ENCODE data around the gene GLIPR2.

The GLIPR2 gene

GRCh38 chr9:36136272-36136893, at the start of gene GLIPR2:
Gene GLIPR2, plus strand, starts transcription at chr9:36136733. Its CDS starts 46 bp downstream, at chr9:36136779.
- ChIA-PET CTCF (interaction anchor here (0.7 to 7.0 kb wide), 8 partner anchors 12 to 142 kb away, joined by 3 to 55 read pairs (median 3); partner anchors contain the start of gene CLTA), POLR2A (interaction anchor here (1.0 to 2.2 kb wide), 7 partner anchors 9 to 55 kb away, joined by 4 to 18 read pairs (median 7); partner anchors contain the start of gene CLTA)
- Histone ChIP-seq H3K27ac (ENCODE audit: extremely low read depth, low read depth, low read length) (peak within 1 kb of the TSS; percentile 56; the same call in 1 of the 2 replicates), H3K36me3 (ENCODE audit: control insufficient read depth in 2 of 2, insufficient read depth in 1 of 2, low read length in 2 of 2) (no peaks in the 10 kb centered on the region), H3K9me3 (ENCODE audit: control insufficient read depth, insufficient read depth, low read depth, low read length) (no peaks in the 10 kb centered on the region), H3K4me3 (ENCODE audit: low read depth, low read length) (peak within 1 kb of the TSS; percentile 62), H3K4me1 (ENCODE audit: control insufficient read depth, insufficient read depth, low read length) (no peaks in the 10 kb centered on the region)
- TF ChIP-seq ZNF248 (tag by site-specific recombination; IDR thresholded peaks at IDR 0.05) (no peak), ZNF394 (tag by site-specific recombination; IDR thresholded peaks at IDR 0.05; ENCODE audit: borderline replicate concordance) (no peak), ZBTB26 (tag by site-specific recombination; optimal IDR thresholded peaks at IDR 0.05) (peak; percentile 60), ZNF146 (tag by site-specific recombination; IDR thresholded peaks at IDR 0.05) (no peak), ZNF654 (tag by site-specific recombination; IDR thresholded peaks at IDR 0.05; ENCODE audit: low read depth) (no peak), GLIS2 (tag by site-specific recombination; IDR thresholded peaks at IDR 0.05) (peak; percentile 44; the same call in 1 of the 2 replicates), KLF9 (tag by site-specific recombination; IDR thresholded peaks at IDR 0.05; ENCODE audit: low read depth) (peak; percentile 52; the same call in 1 of the 2 replicates), PRDM10 (tag by site-specific recombination; IDR thresholded peaks at IDR 0.05) (peak; percentile 19; the same call in 1 of the 2 replicates), ZNF423 (tag by site-specific recombination; IDR thresholded peaks at IDR 0.05) (peak; percentile 70; the same call in 1 of the 2 replicates), KLF10 (tag by site-specific recombination; IDR thresholded peaks at IDR 0.05) (peak; percentile 45; the same call in 1 of the 2 replicates), PRDM1 (tag by site-specific recombination; IDR thresholded peaks at IDR 0.05) (no peak), ZNF677 (tag by site-specific recombination; IDR thresholded peaks at IDR 0.05) (no peak), ZBTB8A (tag by site-specific recombination; IDR thresholded peaks at IDR 0.05) (peak; percentile 84), ZBTB20 (tag by site-specific recombination; IDR thresholded peaks at IDR 0.05) (peak; percentile 19; the same call in 1 of the 2 replicates), PBX3 (CRISPR knock-in tag; IDR thresholded peaks at IDR 0.05) (0 out of 2 replicates have a peak, but pooled peaks have one; percentile 52), GLIS1 (tag by site-specific recombination; IDR thresholded peaks at IDR 0.05) (peak; percentile 91), ZNF274 (IDR thresholded peaks at IDR 0.05; ENCODE audit: low read length) (no peak), ZNF274 (tag by site-specific recombination; IDR thresholded peaks at IDR 0.05; ENCODE audit: borderline replicate concordance) (no peak), PRDM6 (tag by site-specific recombination; IDR thresholded peaks at IDR 0.05) (no peak), SCRT1 (tag by site-specific recombination; IDR thresholded peaks at IDR 0.05; ENCODE audit: borderline replicate concordance) (no peak), CTCF (tag by site-specific recombination; IDR thresholded peaks at IDR 0.05) (peak; percentile 40; the same call in 1 of the 2 replicates), ZIC2 (tag by site-specific recombination; IDR thresholded peaks at IDR 0.05) (peak; percentile 56; the same call in 1 of the 2 replicates)

Data from HEK293 (cell line).